Right lobe of liver (tissue), 6 donors: ENCODE results near the gene DNMT3A. TPM values are rescaled to one million over a fixed set of nuclear protein-coding genes. Genes with fewer than 3 reads are reported as not detected.

Source experiments
- ATAC-seq, 4 donors: fragments of 200-7000 bp; cut with Tn5 transposase; one replicate each; pipeline ENCODE4 v1.9.1; 2020; ENCODE audit warnings: mild to moderate bottlenecking in 4 of 4, moderate library complexity in 4 of 4
- DNase-seq, 3 donors: peaks; one replicate each; pipeline ENCODE4 v3.0.0-alpha.2; 2020
- H3K27ac ChIP-seq, 3 donors: fragments of 200-600 bp; one replicate each; pipeline ENCODE4 v1.8.0; 2022
- H3K27me3 ChIP-seq, 2 donors: fragments of 200-600 bp; one replicate each; pipeline ENCODE4 v1.8.0; 2022
- H3K36me3 ChIP-seq, 4 donors: fragments of 200-600 bp; sonication (generic) in 1 of 4; one replicate each; pipeline versions ENCODE4 v1.5.1 to v1.8.0; 2017 to 2022; ENCODE audit warnings: control low read depth in 1 of 4
- H3K4me1 ChIP-seq, 4 donors: fragments of 200-600 bp; sonication (generic) in 1 of 4; one replicate each; pipeline versions ENCODE4 v1.5.1 to v1.8.0; 2017 to 2022; ENCODE audit warnings: control low read depth in 1 of 4
- H3K4me3 ChIP-seq, 3 donors: fragments of 200-600 bp; one replicate each; pipeline ENCODE4 v1.8.0; 2022
- H3K9me3 ChIP-seq, 4 donors: fragments of 200-600 bp; sonication (generic) in 1 of 4; one replicate each; pipeline versions ENCODE4 v1.5.1 to v1.8.0; 2017 to 2022; ENCODE audit warnings: control low read depth in 1 of 4
- POLR2A ChIP-seq: fragments of 450-650 bp; IDR thresholded peaks from one replicate; pipeline ENCODE4 v1.6.1; 2017; ENCODE audit warnings: antibody characterized with exemption, mild to moderate bottlenecking
- WGBS: methylation state at CpG from one replicate; pipeline ENCODE4 v1.1.6; 2018; ENCODE audit warnings: low coverage, low lambda C conversion rate; ENCODE audit not compliant: insufficient coverage; ENCODE audit errors: missing lambda C conversion rate; 5-methylcytosine and 5-hydroxymethylcytosine counted together
- intact Hi-C, 2 donors: fragments of 100-400 bp; cut with DNase I; formaldehyde crosslinking; loops; one replicate each; pipeline versions ENCODE4 v1.11.2 to v1.14.1; 2022
- total RNA-seq, 6 experiments: library from RNA; depleted of rRNA in 2 of 6; stranded (reverse); fragments of >200 nt in 2 of 6; fragmentation: NEBNext Ultra II Directional in 3 of 6; extraction: Animal tissue kit (Norgen Biotek cat#: 25700) in 3 of 6; gene quantifications; one replicate each; pipeline versions ENCODE4 v1.1.0 to v1.2.4, GENCODE V29; 2016 to 2023
- TF ChIP-seq, protein P1 (sequence below), 4 donors: fragments of 200-600 bp in 3 of 4; fragments of 450-650 bp in 1 of 4; IDR thresholded peaks; one replicate each; pipeline versions ENCODE4 v1.5.1 to v1.8.0; 2016 to 2022; ENCODE audit warnings: antibody characterized with exemption in 4 of 4, mild to moderate bottlenecking in 2 of 4
- donor health status: DM: no; HTN: yes; CAD: no.
- donor health status: DM: no; HTN: no; CAD: no.
- donor health status: DM: no; HTN: no; CAD: no.
- donor health status: DM: no; HTN: yes; CAD: no.
- donor health status: DM: no; HTN: yes; CAD: no.

The DNMT3A gene
- total RNA-seq, 6 experiments from 2014 or later: 4.9 to 13.3 (median 9.3) TPM

DNA sequence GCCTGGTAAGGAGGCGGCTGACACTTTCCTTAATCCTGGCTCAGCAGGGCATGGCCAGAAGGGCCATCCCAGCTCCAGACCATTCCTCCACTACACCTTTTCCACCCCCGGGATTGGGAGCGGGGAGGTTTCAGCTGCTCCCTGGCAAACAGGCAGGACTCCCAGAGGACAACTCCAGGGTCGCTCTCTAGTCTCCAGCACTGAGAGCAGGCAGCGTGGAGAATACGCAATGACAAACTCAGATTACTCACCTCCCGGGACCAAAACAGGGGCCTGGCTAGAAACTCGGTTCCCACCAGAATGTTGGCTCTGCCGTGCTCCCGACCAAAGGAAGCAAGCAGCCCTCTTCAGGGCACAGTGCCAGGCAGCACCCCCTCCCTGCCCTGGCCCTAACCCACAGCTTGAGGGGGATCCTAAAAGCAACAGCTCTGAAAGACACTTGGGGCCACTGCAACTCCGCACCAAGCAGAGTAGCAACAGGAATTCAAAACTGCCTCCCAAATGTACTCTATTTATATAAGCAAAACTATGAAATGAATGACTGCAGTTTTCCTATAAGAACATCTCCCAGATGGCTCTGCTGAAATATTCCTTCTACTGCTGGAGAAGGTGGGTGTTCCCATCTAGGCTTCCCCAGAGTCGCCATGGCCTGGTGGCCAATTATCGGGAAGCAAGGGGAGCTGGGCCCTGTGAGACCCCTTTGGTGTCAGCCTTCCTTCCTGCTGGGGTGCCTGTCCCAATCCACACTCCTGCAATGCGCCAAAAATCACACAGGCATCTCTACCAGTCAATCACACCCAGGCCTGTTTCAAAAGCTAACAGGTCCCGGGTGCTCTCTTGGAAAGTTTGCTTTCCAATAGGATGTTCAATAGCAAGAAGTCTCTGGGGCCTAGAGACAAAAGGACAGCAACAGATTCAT, 112.2 kb downstream of the DNMT3A start:
- intact Hi-C loops: no loop called here
- Histone ChIP-seq H3K4me1 (no peaks in the 10 kb centered on the region), H3K4me3 (no peak overlapping the region), H3K27me3 (no peaks in the 10 kb centered on the region), H3K9me3 (no peaks in the 10 kb centered on the region), H3K36me3 (peaks cover 0 to 22% (median 5%) of the 10 kb centered on the region in 4 donors), H3K27ac (no peak overlapping the region)
- no peak for ATAC-seq
- no peak for DNase-seq
- 88% methylated on average over 6 of the region's 15 CpGs for WGBS
- TF ChIP-seq POLR2A: no peak
- TF ChIP-seq, protein P1, sequence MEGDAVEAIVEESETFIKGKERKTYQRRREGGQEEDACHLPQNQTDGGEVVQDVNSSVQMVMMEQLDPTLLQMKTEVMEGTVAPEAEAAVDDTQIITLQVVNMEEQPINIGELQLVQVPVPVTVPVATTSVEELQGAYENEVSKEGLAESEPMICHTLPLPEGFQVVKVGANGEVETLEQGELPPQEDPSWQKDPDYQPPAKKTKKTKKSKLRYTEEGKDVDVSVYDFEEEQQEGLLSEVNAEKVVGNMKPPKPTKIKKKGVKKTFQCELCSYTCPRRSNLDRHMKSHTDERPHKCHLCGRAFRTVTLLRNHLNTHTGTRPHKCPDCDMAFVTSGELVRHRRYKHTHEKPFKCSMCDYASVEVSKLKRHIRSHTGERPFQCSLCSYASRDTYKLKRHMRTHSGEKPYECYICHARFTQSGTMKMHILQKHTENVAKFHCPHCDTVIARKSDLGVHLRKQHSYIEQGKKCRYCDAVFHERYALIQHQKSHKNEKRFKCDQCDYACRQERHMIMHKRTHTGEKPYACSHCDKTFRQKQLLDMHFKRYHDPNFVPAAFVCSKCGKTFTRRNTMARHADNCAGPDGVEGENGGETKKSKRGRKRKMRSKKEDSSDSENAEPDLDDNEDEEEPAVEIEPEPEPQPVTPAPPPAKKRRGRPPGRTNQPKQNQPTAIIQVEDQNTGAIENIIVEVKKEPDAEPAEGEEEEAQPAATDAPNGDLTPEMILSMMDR (IDR thresholded peaks at IDR 0.05): no peak

DNA sequence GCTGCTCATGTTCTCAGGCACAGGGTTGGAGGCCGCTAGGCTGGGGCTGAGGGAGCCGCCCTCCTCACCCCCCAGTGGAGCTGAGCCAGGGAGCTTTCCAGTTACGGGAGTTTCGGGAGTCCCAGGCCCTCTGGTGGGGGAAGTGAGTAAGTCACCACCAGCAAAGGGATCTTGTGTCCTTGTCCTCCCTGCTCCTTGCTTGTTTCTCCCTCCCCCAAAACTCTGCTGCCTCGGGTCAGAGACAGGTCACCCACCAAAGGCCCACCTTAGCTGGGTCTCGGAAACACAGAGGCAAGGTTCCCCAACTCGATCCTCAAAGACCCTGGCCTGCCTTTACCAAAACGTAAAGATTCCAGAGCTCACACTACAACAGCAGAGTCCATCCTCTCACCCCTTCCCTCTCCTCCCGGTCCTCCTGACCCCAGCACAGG, 112.9 kb downstream of the DNMT3A start:
- Histone ChIP-seq H3K4me1 (no peaks in the 10 kb centered on the region), H3K36me3 (peaks cover 0 to 16% (median 2%) of the 10 kb centered on the region in 4 donors), H3K27me3 (no peaks in the 10 kb centered on the region), H3K27ac (no peak overlapping the region), H3K4me3 (no peak overlapping the region), H3K9me3 (no peaks in the 10 kb centered on the region)
- intact Hi-C loops: no loop called here
- TF ChIP-seq, protein P1 (IDR thresholded peaks at IDR 0.05): peak; percentile 49 to 57 (median 56)
- no peak for TF ChIP-seq POLR2A
- ATAC-seq (peak; percentile 87 to 93 (median 90)), DNase-seq (peak in 2 of 3 donors; percentile 63 to 64)
- 30% methylated on average over 6 of the region's 9 CpGs for WGBS

DNA sequence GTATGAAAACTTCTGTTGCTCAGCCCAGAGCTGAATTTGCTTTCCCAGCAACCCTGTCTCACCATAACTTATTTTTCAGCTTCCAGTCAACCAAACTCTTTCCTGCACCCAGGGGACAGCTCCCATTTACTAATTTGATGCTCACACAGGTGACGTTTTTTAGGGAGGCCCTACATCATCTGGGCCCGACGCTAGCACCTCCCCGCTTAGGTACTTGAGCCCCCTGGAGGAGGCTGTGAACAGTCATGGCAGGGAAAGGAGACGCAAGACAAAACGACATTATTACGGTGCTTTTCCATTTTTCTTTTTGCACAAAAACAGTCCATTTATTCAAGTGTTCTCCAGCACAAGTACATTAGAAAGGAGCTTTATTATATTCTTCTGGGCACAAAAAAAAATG, 114.1 kb downstream of the DNMT3A start:
- intact Hi-C loops: no loop called here
- no peaks in the 10 kb centered on the region for H3K27me3 ChIP-seq

DNA sequence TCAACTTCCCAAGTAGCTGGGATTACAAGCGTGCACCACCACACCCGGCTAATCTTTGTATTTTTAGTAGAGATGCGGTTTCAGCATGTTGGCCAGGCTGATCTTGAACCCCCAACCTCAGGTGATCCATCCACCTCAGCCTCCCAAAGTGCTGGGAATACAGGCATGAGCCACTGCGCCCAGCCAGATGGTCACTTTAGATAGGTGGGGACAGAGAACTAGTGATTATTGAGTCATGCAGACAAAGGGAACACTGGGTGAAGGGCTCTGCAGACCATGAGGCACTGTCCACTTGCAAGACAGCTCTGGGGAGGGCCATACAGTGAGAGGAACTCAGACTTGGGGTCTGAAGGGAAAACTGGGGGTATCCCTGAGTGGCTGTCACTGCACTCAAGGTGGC, 114.9 kb downstream of the DNMT3A start:
- ATAC-seq: no peak
- no peaks in the 10 kb centered on the region for H3K27me3 ChIP-seq
- intact Hi-C loops: no loop called here
- no peak for TF ChIP-seq POLR2A
- TF ChIP-seq, protein P1 (IDR thresholded peaks at IDR 0.05): no peak
- WGBS: 89% methylated on average over 4 of the region's 4 CpGs
- H3K36me3 ChIP-seq: no peaks in the 10 kb centered on the region
- no peak for DNase-seq
- H3K27ac ChIP-seq: no peak overlapping the region
- H3K9me3 ChIP-seq: no peaks in the 10 kb centered on the region
- H3K4me3 ChIP-seq: no peak overlapping the region
- no peaks in the 10 kb centered on the region for H3K4me1 ChIP-seq

More for the DNA sequence above, 114.1 kb downstream of the DNMT3A start:
- TF ChIP-seq, protein P1 (IDR thresholded peaks at IDR 0.05): no peak
- TF ChIP-seq POLR2A: no peak
- H3K27ac ChIP-seq: no peak overlapping the region
- H3K9me3 ChIP-seq: no peaks in the 10 kb centered on the region
- H3K36me3 ChIP-seq: peaks cover 0 to 3% (median 0%) of the 10 kb centered on the region in 4 donors
- 77% methylated on average over 7 of the region's 7 CpGs for WGBS
- H3K4me3 ChIP-seq: no peak overlapping the region
- DNase-seq: no peak
- H3K4me1 ChIP-seq: no peaks in the 10 kb centered on the region
- ATAC-seq: no peak
